ENCODE data around the gene MKNK2.
A peak's percentile ranks its signal among the peaks of the same experiment; 100 is the strongest.

MKNK2 gene

DNA sequence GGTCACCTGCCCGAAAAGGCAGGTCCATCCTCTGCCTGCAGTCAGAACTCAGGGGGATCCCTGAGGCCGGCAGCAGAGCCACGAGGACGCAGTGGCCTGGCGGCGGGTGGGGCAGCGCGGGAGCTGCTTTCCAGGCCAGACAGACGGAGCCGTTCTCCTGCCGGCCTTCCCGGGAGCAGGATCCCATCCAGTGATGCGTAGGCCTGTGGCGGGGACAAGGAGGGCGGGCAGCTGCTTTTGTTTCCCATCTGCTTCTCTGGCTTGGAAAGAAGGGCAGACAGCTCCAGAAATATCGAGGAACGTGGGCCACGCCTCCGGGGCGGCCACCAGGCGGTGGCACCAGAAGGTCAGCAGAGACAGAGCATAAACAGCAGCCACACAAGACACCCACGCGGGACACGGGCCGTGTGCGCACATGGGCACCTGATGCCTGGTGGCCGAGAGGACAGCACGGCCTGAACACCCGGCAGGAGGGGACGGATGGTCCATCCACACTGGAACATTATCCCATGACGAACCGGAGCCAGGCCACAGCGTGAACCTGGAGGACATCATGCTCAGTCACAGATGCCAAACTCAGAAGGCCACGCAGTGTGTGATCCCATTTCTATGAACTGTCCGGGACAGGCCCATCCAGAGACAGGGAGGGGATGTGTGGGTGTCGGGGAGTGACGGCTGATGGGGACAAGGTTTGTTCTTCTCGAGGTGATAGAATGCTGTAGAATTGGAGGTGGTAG, 13.9 kb upstream of the MKNK2 start:
- no peak overlapping the region for H3K4me3 ChIP-seq (ENCODE audit: low read depth, low read length)
- TF ChIP-seq, protein P1, sequence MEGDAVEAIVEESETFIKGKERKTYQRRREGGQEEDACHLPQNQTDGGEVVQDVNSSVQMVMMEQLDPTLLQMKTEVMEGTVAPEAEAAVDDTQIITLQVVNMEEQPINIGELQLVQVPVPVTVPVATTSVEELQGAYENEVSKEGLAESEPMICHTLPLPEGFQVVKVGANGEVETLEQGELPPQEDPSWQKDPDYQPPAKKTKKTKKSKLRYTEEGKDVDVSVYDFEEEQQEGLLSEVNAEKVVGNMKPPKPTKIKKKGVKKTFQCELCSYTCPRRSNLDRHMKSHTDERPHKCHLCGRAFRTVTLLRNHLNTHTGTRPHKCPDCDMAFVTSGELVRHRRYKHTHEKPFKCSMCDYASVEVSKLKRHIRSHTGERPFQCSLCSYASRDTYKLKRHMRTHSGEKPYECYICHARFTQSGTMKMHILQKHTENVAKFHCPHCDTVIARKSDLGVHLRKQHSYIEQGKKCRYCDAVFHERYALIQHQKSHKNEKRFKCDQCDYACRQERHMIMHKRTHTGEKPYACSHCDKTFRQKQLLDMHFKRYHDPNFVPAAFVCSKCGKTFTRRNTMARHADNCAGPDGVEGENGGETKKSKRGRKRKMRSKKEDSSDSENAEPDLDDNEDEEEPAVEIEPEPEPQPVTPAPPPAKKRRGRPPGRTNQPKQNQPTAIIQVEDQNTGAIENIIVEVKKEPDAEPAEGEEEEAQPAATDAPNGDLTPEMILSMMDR (IDR thresholded peaks at IDR 0.05; ENCODE audit: low read depth, low read length, missing control alignments) = no peak
- no peak for DNase-seq (ENCODE audit: low read depth)

DNA sequence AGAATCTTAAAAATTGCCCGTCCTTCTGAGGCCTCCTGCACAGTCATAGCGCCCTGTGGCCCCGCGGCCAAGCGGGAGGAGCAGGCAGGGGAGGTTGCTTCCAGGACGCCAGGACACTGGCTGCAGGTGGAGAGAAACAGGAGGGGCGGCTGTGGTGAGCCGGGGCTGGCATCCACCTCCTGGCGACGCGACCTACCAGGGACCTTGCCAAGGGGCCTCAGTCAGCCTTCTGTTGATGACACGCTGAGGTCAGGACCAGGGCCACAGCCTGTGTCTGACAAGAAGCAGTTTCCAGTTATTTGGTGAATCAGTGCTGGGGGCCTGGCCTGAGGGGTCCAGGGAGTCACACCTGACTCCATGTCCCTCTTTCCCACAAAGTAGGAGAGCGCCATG, 13.3 kb upstream of the MKNK2 start:
- no peak overlapping the region for H3K4me3 ChIP-seq (ENCODE audit: low read depth, low read length)
- no peak for DNase-seq (ENCODE audit: low read depth)
- TF ChIP-seq, protein P1 (IDR thresholded peaks at IDR 0.05; ENCODE audit: low read depth, low read length, missing control alignments) = no peak

DNA sequence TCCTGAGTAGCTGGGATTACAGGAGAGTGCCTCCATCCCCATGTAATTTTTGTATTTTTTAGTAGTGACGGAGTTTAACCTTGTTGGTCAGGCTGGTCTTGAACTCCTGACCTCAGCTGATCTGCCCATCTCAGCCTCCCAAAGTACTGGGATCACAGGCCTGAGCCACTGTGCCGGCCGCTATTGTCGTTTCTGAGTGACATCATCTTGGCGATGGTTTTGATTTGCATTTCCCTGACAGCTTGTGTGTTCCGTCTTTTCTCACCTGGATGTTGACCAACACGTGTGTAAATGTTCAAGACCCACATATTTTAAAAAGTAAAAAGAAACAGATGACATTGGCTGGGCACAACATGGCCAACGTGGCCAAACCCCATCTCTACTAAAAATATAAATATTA, 12.8 kb upstream of the MKNK2 start:
- TF ChIP-seq, protein P1 (IDR thresholded peaks at IDR 0.05; ENCODE audit: low read depth, low read length, missing control alignments) = no peak
- H3K4me3 ChIP-seq (ENCODE audit: low read depth, low read length) = no peak overlapping the region
- no peak for DNase-seq (ENCODE audit: low read depth)

DNA sequence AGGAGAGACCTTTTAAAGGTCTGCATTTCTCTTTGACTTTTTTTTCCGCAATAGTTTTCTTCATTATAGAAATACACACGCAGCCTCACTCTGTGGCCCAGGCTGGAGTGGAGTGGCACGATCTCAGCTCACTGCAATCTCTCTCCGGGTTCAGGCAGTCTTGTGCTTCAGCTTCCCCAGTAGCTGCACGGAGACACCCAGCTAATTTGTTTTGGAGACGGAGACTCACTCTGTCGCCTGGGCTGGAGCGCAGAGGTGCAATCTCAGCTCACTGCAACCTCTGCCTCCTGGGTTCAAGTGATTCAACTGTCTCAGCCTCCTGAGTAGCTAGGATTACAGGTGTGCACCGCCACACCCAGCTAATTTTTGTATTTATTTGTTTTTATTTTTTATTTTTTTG, 11.7 kb upstream of the MKNK2 start:
- H3K4me3 ChIP-seq (ENCODE audit: low read depth, low read length) = no peak overlapping the region
- TF ChIP-seq, protein P1 (IDR thresholded peaks at IDR 0.05; ENCODE audit: low read depth, low read length, missing control alignments) = no peak
- DNase-seq (ENCODE audit: low read depth) = no peak

DNA sequence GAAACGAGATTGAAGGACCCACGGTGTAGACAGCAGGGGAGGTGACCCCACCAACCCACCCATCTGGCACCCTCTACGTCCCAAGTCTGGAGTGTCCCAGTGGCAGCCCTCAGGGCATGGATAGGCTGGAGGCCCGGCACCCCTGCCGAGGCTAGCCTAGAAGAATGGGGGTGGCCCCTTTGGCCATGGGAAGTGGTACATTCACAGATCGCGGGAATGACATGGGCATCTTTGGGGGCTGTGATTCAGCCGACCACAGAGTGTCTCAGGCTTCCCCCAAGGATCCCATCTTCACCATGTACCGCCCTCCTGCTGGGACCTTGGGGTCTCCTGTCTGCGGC, 11.3 kb upstream of the MKNK2 start:
- TF ChIP-seq, protein P1 (IDR thresholded peaks at IDR 0.05; ENCODE audit: low read depth, low read length, missing control alignments) = no peak
- DNase-seq (ENCODE audit: low read depth) = no peak
- H3K4me3 ChIP-seq (ENCODE audit: low read depth, low read length) = peak overlapping the region; percentile 63

DNA sequence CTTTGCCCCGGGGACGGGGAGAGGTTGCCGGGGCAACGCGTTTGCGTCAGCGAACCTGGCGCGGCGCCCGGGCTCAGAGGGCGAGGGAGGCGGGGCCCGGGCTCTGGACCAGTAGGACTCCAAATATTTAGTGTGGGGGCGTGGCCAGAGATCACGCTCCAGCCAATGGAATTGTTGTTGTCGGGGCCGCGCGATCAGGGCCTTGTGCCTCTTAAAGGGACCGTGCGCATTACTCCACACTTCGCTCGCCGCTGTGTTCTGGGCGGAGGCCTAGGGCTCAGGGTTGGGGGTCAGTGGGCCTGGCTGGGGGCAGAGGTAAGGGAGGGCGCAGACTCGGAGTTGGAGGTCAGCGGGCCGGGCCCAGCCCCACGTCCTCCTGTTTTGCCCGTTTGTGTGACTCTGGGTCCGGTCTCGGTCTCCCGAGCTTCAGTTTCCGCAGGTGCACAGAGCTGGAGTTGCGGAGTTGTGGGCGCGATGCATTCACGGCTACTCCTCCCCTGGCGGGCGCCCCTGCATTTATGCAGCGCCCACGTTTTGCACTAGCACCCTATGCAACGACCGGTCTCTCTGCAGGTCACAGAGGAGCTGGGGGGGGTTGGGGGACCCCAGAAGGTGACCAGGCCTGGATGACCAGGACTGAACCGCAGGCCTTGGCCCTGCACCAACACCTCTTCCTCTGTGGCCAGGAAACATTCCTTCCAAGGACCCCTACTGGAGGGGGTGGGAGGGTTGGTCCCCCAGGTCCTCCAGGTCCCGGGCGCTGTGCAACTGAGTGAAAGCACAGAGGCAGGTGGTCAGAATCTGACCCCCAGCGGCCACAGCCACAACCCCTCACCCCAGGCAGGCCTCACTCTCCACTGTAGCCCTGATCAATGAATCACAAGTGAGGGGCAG, 10.7 kb upstream of the MKNK2 start:
- TF ChIP-seq, protein P1 (IDR thresholded peaks at IDR 0.05; ENCODE audit: low read depth, low read length, missing control alignments) = no peak
- DNase-seq (ENCODE audit: low read depth) = peak; percentile 95
- H3K4me3 ChIP-seq (ENCODE audit: low read depth, low read length) = peak overlapping the region; percentile 63
